AG04450 (cell line): ENCODE measurements around the gene MYPOP. TPM values are rescaled to one million over a fixed set of nuclear protein-coding genes. Genes with fewer than 3 reads are reported as not detected.

ENCODE experiments used
- CTCF ChIA-PET: fragments of 300-600, 350-600 bp; formaldehyde crosslinking; extraction: SDS; loops from one replicate; lab custom pipeline; 2022; ENCODE audit warnings: antibody characterized with exemption, inconsistent platforms; lab: Charles Lee
- POLR2A ChIA-PET: fragments of 350-600 bp; formaldehyde crosslinking; extraction: SDS; loops from one replicate; lab custom pipeline; 2021; ENCODE audit warnings: antibody characterized with exemption, inconsistent platforms; lab: Yijun Ruan, JAX
- DNase-seq: peaks from one replicate; pipeline ENCODE4 v3.0.0-alpha.2; 2011; ENCODE audit warnings: low read depth, low spot score
- H3K27ac ChIP-seq: one replicate; pipeline ENCODE4 v1.5.1; 2012; ENCODE audit warnings: low read depth, low read length, control low read depth
- H3K27me3 ChIP-seq: one replicate; pipeline ENCODE4 v1.6.0; 2012; ENCODE audit warnings: low read length; ENCODE audit not compliant: control insufficient read depth, insufficient read depth
- H3K4me3 ChIP-seq: 2 replicates; pipeline ENCODE4 v1.5.1; 2011; ENCODE audit warnings: mild to moderate bottlenecking, low read depth, low read length, control low read depth
- H3K9me3 ChIP-seq: 2 replicates; pipeline ENCODE4 v1.5.1; 2012; ENCODE audit warnings: low read length; ENCODE audit not compliant: control insufficient read depth, insufficient read depth
- polyA plus RNA-seq: library from polyadenylated mRNA; depleted of rRNA; stranded (reverse); fragments of >200 nt; gene quantifications from 2 replicates; pipeline ENCODE4 v1.2.3, GENCODE V29; 2011
- TF ChIP-seq, protein P1 (sequence below): IDR thresholded peaks from 2 replicates; pipeline ENCODE4 v1.5.1; 2011; ENCODE audit warnings: low read depth, low read length, control low read depth, inconsistent platforms

The MYPOP gene
- polyA plus RNA-seq, 1 experiment = 1.4 TPM

DNA sequence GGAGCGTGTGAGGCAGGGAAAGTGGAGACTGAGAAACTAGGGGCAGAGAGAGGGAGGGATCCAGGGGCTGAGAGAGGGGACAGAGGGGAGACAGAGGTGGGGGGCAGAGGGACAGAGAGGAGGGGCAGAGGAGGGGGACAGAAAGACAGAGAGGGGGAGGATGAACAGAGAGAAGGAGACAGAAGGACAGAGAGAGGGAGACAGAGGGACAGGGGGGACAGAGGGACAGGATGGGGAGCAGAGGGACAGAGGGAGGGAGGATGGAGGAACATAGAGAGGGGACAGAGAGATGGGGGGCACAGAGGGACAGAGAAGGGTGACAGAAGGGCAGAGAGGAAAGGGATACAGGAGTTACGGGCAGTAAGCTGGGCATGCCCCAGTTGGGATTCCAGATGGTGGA lies 26.8 kb upstream of the MYPOP start:
- CTCF ChIA-PET = interaction anchor here (0.5 to 1.1 kb wide), 2 partner anchors 112 to 147 kb away, joined by 4 to 5 read pairs; partner anchors contain the start of gene DMPK
- TF ChIP-seq, protein P1, sequence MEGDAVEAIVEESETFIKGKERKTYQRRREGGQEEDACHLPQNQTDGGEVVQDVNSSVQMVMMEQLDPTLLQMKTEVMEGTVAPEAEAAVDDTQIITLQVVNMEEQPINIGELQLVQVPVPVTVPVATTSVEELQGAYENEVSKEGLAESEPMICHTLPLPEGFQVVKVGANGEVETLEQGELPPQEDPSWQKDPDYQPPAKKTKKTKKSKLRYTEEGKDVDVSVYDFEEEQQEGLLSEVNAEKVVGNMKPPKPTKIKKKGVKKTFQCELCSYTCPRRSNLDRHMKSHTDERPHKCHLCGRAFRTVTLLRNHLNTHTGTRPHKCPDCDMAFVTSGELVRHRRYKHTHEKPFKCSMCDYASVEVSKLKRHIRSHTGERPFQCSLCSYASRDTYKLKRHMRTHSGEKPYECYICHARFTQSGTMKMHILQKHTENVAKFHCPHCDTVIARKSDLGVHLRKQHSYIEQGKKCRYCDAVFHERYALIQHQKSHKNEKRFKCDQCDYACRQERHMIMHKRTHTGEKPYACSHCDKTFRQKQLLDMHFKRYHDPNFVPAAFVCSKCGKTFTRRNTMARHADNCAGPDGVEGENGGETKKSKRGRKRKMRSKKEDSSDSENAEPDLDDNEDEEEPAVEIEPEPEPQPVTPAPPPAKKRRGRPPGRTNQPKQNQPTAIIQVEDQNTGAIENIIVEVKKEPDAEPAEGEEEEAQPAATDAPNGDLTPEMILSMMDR = no peak
- Histone ChIP-seq H3K27me3 (peaks cover 13% of the 10 kb centered on the region), H3K4me3 (no peak overlapping the region), H3K27ac (no peak overlapping the region), H3K9me3 (no peaks in the 10 kb centered on the region)
- DNase-seq = no peak
- POLR2A ChIA-PET = no interaction called here

DNA sequence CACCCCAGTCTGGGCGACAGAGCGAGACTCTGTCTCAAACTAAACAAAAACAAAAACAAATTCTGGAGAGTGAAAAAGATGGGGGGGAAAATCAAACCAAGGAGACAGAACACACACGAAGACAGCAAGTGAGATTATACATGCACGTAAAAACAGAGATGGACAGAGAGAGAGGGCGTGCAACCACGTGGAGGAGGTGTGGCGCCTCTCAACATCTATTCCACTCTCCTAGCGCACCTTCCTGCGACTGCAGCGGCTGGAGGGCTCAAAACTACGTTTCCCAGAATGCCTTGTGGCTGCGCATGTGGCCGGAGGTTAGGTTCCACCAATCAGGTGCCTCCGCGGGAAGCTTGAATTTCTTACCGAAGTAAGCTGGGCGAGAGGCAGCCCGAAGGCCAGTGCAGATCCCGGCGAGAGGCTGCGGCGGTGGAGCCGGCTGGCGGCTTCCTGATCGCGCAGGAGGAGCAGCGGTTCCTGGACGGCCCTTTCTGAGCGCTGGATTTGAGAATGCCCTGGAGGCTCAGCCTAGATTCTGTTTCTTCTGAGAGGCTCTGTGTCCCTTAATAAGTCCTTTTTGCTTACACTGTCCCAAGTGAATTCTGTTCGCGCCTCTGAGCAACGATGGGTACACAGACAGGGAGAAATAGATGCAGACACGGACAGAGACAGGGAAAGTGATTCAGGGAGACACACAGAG lies 25.3 kb upstream of the MYPOP start:
- CTCF ChIA-PET = no interaction called here
- POLR2A ChIA-PET = no interaction called here
- TF ChIP-seq, protein P1 = no peak
- DNase-seq = peak; percentile 60
- Histone ChIP-seq H3K4me3 (no peak overlapping the region; the same call in 1 of the 2 replicates), H3K9me3 (no peaks in the 10 kb centered on the region), H3K27me3 (peaks cover 8% of the 10 kb centered on the region), H3K27ac (no peak overlapping the region)

DNA sequence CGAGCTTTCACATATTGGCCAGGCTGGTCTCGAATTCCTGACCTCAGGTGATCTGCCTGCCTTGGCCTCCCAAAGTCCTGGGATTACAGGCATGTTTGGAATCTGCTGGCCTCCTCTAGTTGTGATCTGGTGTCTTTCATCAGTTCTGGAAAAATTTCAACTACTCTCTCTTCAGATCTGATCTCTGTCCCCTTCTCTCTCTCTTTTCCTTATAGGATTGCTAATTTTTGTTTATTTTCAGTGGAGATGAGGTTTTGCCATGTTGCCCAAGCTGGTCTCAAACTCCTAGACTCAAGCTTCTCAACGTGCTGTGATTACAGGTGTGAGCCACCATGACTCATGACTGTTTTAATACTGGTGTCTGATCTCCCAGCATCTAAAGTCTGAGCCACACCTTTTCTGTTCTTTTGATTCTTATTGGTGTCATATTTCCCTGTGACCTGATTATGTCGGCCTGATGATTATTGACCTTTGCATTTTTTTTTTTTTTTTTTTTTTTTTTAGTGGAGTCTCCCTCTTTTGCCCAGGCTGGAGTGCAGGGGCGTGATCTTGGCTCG lies 22.6 kb upstream of the MYPOP start:
- Histone ChIP-seq H3K9me3 (no peaks in the 10 kb centered on the region), H3K27me3 (peaks cover 5% of the 10 kb centered on the region), H3K27ac (no peak overlapping the region), H3K4me3 (no peak overlapping the region)
- no peak for DNase-seq
- ChIA-PET POLR2A (no interaction called here), CTCF (interaction anchor here (0.7 kb wide), 1 partner anchor 9 kb away, joined by 4 read pairs; no protein-coding TSS in a partner anchor)
- TF ChIP-seq, protein P1 = no peak

DNA sequence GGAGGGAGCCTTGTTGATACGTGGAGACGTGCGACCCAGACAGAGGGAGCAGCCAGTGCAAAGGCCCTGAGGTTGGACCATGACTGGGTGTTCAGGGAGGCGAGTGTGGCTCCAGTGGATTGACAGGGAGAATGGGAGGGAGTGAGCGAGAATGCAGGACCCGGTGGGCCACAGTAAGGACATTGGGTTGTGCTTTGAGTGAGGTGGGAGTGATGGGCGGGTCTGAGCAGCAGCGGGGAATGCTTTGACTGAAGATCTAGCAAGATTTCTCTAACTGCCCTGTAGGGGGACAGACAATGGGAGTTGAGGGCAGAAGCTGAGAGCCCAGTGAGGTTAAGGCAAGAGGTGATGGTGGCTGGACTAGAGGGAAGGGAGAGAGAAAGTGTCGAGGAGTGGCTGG lies 19.9 kb upstream of the MYPOP start:
- no peak overlapping the region for H3K4me3 ChIP-seq
- CTCF ChIA-PET = no interaction called here
- POLR2A ChIA-PET = interaction anchor here (0.8 kb wide), 1 partner anchor 9 kb away, joined by 4 read pairs; no protein-coding TSS in a partner anchor
- H3K27me3 ChIP-seq = peaks cover 15% of the 10 kb centered on the region
- H3K27ac ChIP-seq = no peak overlapping the region
- DNase-seq = no peak
- TF ChIP-seq, protein P1 = peak; percentile 42
- no peaks in the 10 kb centered on the region for H3K9me3 ChIP-seq

DNA sequence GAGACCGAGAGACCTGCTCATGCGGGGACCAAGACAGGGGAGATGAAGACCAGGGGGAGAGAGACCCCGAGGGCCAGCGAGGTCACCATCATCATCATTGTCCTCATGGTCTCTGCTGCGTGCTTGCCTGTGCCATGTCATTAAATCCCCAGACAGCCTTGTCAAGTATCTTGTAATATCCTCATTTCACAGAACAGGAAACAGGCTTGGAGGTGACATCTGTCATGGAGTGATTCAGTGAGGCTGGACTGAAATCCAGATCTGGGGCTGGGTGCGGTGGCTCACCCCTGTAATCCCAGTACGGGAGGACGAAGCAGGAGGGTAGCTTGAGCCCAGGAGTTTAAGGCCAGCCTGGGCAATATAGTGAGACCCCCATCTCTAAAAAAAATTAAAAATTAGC lies 18.0 kb upstream of the MYPOP start:
- no peak for DNase-seq
- POLR2A ChIA-PET = no interaction called here
- H3K9me3 ChIP-seq = no peaks in the 10 kb centered on the region
- H3K27ac ChIP-seq = no peak overlapping the region
- TF ChIP-seq, protein P1 = no peak
- H3K27me3 ChIP-seq = peaks cover 15% of the 10 kb centered on the region
- CTCF ChIA-PET = no interaction called here
- no peak overlapping the region for H3K4me3 ChIP-seq
